ENCODE results near the gene SRSF6.
"Not testable (repeated sequence)": the region's sequence is repeated elsewhere in the genome, so short reads cannot be mapped to it uniquely, and the experiment has no call there.

SRSF6 gene

DNA sequence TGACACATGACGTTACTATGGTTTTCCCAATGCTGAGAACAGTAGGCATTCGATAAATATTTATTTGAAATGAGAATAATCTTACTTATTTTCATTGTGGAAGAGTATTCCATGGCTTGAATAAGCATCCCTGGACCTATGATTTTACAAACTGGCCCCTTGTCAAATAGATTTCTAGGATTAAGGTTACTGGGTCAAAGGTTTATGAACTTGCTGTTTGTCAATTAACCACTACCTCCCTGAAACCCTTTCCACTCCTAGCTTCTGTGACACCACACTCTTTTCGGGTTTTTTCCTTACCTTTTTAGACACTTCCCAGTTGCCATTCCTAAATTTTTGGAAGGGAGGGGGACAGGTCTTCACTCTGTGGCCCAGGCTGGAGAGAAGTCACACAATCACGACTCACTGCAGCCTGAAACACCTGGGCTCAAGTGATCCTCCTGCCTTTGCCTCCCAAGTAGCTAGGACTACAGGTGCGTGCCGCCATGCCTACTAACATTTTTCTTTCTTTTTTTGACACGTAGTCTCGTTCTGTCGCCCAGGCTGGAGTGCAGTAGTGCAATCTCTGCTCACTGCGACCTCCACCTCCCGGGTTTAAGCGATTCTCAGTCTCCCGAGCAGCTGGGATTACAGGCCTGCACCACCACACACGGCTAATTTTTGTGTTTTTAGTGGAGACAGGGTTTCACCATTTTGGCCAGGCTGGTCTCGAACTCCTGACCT lies 5.1 kb upstream of the SRSF6 start:
- no peak for DNase-seq (ENCODE audit: low read depth)
- H3K4me3 ChIP-seq (ENCODE audit: low read depth, low read length), result no peak overlapping the region
- TF ChIP-seq POLR2A (IDR thresholded peaks at IDR 0.05; ENCODE audit: extremely low read depth, insufficient read length), result no peak
- TF ChIP-seq, protein P1, sequence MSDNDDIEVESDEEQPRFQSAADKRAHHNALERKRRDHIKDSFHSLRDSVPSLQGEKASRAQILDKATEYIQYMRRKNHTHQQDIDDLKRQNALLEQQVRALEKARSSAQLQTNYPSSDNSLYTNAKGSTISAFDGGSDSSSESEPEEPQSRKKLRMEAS (IDR thresholded peaks at IDR 0.05; ENCODE audit: low read depth, low read length), result no peak
- TF ChIP-seq, protein P2, sequence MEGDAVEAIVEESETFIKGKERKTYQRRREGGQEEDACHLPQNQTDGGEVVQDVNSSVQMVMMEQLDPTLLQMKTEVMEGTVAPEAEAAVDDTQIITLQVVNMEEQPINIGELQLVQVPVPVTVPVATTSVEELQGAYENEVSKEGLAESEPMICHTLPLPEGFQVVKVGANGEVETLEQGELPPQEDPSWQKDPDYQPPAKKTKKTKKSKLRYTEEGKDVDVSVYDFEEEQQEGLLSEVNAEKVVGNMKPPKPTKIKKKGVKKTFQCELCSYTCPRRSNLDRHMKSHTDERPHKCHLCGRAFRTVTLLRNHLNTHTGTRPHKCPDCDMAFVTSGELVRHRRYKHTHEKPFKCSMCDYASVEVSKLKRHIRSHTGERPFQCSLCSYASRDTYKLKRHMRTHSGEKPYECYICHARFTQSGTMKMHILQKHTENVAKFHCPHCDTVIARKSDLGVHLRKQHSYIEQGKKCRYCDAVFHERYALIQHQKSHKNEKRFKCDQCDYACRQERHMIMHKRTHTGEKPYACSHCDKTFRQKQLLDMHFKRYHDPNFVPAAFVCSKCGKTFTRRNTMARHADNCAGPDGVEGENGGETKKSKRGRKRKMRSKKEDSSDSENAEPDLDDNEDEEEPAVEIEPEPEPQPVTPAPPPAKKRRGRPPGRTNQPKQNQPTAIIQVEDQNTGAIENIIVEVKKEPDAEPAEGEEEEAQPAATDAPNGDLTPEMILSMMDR (IDR thresholded peaks at IDR 0.05; ENCODE audit: low read depth, low read length), result no peak
- TF ChIP-seq MYC (IDR thresholded peaks at IDR 0.05; ENCODE audit: low read depth, low read length), result no peak

DNA sequence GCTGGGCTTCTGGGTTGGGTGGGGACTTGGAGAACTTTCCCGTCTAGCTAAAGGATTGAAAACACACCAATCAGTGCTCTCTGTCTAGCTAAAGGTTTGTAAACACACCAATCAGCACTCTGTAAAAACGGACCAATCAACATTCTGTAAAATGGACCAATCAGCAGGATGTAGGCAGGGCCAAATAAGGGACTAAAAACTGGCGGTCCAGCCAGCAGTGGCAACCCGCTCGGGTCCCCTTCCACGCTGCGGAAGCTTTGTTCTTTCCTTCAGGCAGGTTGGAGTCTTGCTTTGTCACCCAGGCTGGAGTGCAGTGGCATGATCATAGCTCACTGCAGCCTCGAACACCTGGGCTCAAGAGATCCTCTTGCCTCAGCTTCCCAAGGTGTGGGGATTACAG lies 1.4 kb upstream of the SRSF6 start:
- H3K4me3 ChIP-seq (ENCODE audit: low read depth, low read length); DNase-seq (ENCODE audit: low read depth): not testable (repeated sequence)

DNA sequence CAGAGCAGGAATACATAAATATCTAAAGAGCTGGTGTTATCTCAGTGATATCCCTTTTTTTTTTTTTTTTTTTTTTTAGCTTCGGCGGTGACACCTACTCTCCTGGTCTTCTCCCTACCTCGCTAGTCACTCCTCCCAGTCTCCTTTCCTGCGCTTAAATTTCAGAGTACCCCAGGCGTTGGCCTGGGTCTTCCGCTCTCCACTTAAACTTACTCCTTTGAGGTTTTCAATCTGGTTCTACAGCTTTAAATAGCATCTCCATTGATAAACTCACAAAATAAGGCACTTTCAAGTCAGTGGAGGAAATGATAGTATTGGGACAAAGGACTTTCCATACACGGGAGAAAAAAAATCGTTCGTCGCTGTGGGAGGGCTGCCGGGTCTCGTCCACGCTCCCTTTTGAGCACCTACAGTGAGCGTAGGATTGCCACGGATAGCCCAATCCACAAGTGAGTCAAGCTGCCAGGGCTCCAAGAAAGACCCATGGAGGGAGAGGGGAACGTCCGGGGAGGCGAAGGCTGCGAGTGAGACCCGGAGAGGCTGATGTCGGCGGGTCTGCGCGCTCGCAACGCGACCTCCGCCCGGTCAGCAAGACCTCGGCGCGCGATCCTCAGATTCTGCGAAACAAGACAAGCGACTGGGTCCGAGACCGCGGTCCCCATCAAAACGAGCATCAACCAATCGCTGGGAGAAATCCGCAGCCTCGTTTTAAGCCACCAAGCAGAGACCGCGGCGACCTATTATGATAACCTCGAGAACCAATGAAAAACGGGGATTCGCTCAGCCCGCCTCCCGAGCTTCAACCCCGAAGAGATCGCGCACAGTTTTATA lies 672 bp upstream of the SRSF6 start:
- H3K4me3 ChIP-seq (ENCODE audit: low read depth, low read length), result peak overlapping the region; percentile 91
- DNase-seq (ENCODE audit: low read depth), result peak; percentile 97
- TF ChIP-seq, protein P1 (IDR thresholded peaks at IDR 0.05; ENCODE audit: low read depth, low read length), result no peak
- no peak for TF ChIP-seq MYC (IDR thresholded peaks at IDR 0.05; ENCODE audit: low read depth, low read length)
- no peak for TF ChIP-seq POLR2A (IDR thresholded peaks at IDR 0.05; ENCODE audit: extremely low read depth, insufficient read length)

DNA sequence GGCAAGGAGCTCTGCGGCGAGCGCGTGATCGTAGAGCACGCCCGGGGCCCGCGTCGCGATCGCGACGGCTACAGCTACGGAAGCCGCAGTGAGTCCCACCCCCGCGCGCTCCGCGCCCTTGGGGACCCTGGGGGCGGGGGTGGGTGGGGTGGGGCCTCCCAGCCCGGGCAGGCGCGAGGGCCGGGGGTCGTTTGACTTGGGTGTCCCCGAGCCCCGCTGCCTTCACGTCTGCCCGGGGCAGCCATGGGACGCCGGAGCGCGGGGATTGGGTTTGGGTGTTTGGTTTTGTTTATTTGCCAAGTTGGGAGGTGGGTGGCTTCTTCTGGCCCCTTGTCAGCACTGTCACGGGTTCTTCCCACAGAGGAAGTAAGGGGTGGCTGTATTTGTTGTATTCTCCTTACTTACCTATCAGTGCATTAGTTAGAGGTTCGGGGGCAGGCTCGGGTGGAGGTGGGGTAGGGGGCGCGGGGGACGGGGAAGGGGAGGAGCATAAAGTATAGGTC lies 777 bp downstream of the SRSF6 start:
- DNase-seq (ENCODE audit: low read depth), result no peak
- H3K4me3 ChIP-seq (ENCODE audit: low read depth, low read length), result peak overlapping the region; percentile 91
- TF ChIP-seq, protein P1 (IDR thresholded peaks at IDR 0.05; ENCODE audit: low read depth, low read length), result no peak
- TF ChIP-seq, protein P2 (IDR thresholded peaks at IDR 0.05; ENCODE audit: low read depth, low read length), result no peak
- TF ChIP-seq POLR2A (IDR thresholded peaks at IDR 0.05; ENCODE audit: extremely low read depth, insufficient read length), result no peak
- no peak for TF ChIP-seq MYC (IDR thresholded peaks at IDR 0.05; ENCODE audit: low read depth, low read length)

DNA sequence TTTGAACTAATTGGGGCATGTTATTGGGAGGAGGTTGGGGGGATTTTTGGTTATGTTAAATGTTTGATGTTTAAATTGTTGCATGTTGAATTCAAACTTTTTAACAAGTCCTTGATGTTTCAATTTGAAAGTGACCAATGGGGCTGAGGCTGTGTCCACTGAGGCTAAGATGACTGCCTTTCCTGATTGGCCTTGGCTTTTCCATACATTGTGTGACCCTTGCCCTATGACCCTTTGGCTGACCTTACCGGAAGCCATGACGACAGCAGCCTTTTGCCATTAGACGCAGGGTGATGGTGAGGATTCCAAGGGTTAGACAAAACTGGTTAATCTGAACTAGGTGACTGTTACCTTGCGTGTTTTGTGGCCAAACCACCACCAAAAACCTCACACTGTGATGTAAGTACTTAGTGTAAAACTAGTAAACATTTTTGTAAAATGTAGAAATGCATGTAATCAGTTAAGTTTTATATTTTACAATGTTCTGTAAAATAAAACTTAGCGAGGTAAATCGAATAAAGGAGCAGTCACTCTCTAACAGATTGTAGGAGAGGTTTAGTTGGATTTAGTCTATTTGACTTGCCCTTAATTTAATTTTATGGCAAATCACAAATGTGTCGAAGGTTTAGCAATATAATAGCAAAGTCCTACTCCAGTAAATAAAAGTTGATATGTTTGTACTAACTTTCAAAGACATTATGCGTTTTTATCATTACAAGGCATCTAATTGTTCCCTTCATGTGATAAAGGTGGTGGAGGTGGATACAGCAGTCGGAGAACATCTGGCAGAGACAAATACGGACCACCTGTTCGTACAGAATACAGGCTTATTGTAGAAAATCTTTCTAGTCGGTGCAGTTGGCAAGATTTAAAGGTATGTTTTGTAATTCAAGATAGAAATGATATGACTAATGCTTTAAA lies 1.6 kb downstream of the SRSF6 start:
- H3K4me3 ChIP-seq (ENCODE audit: low read depth, low read length), result peak overlapping the region; percentile 91
- TF ChIP-seq, protein P1 (IDR thresholded peaks at IDR 0.05; ENCODE audit: low read depth, low read length), result no peak
- TF ChIP-seq POLR2A (IDR thresholded peaks at IDR 0.05; ENCODE audit: extremely low read depth, insufficient read length), result no peak
- TF ChIP-seq, protein P2 (IDR thresholded peaks at IDR 0.05; ENCODE audit: low read depth, low read length), result no peak
- peak; percentile 39 for DNase-seq (ENCODE audit: low read depth)

DNA sequence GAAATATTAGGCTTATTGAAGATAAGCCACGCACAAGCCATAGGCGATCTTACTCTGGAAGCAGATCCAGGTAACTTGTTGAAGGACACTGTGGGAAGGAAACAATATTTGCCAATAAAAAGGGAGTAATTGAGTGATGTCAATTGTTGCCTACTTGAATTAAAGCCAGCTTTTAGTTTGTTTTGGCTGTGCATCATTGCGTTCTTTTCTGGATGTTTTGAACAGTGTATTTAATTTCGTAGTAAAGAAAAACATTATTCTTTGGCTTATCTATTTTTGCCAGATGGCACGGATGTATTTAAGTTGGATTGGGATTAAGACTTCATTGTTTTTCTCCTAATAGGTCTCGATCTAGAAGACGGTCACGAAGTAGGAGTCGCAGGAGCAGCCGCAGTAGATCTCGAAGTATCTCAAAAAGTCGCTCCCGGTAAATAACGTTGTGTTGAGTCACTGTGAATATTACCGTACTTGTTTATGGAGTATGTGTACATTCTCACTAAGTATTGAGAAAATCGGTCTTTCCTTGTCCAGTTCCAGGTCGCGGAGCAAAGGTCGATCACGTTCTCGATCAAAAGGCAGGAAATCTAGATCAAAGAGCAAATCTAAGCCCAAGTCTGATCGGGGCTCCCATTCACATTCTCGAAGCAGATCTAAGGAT lies 2.6 kb downstream of the SRSF6 start:
- H3K4me3 ChIP-seq (ENCODE audit: low read depth, low read length), result peak overlapping the region; percentile 91
- DNase-seq (ENCODE audit: low read depth), result no peak
- TF ChIP-seq, protein P2 (IDR thresholded peaks at IDR 0.05; ENCODE audit: low read depth, low read length), result no peak
- TF ChIP-seq POLR2A (IDR thresholded peaks at IDR 0.05; ENCODE audit: extremely low read depth, insufficient read length) (no peak), MYC (IDR thresholded peaks at IDR 0.05; ENCODE audit: low read depth, low read length) (no peak)
- TF ChIP-seq, protein P1 (IDR thresholded peaks at IDR 0.05; ENCODE audit: low read depth, low read length), result no peak

Data from NB4 (cell line).